ENCODE data around the gene SDHAF3. TPM values are rescaled to one million over a fixed set of nuclear protein-coding genes. Genes with fewer than 3 reads are reported as not detected.

SDHAF3 gene
- total and polyA plus RNA-seq, 10 of the 15 experiments (the other 5 are each of a cell fraction or from before 2014, with no cell fraction given), result 24.3 to 124 (median 63.5) TPM

GRCh38 chr7:97133159-97133558, 15.7 kb downstream of the SDHAF3 start (continued):
- TF ChIP-seq SKIL (IDR thresholded peaks at IDR 0.05; ENCODE audit: low read depth, poor library complexity, severe bottlenecking) (no peak), ZNF592 (IDR thresholded peaks at IDR 0.05) (no peak), ZBTB33 (IDR thresholded peaks at IDR 0.05) (no peak)

GRCh38 chr7:97138830-97139229, 21.3 kb downstream of the SDHAF3 start:
- Histone ChIP-seq H3K9ac (ENCODE audit: control insufficient read depth, insufficient read depth, low read length) (no peak overlapping the region), H3K9me3 (replicated peaks; ENCODE audit: control insufficient read depth, insufficient read depth, low read length) (peaks cover 10% of the 10 kb centered on the region; the same call in 2 of the 3 replicates), H4K20me1 (ENCODE audit: control insufficient read depth, insufficient read depth) (no peaks in the 10 kb centered on the region), H3K79me2 (ENCODE audit: control insufficient read depth, insufficient read depth, low read length) (no peaks in the 10 kb centered on the region), H3K27me3 (replicated peaks in 1 of 2; ENCODE audit: control insufficient read depth in 2 of 2, insufficient read depth in 2 of 2, low read length in 1 of 2) (no peaks in the 10 kb centered on the region), H3K36me3 (ENCODE audit: control insufficient read depth in 2 of 2, insufficient read depth in 2 of 2, low read length in 1 of 2) (peaks cover 0 to 6% of the 10 kb centered on the region in 2 experiments; a peak in 2 of 4 replicates), H3K27ac (ENCODE audit: control insufficient read depth, insufficient read depth) (no peak overlapping the region), H2AFZ (ENCODE audit: control insufficient read depth, low read depth, low read length) (no peak overlapping the region), H3K4me1 (ENCODE audit: control insufficient read depth, insufficient read depth, low read length) (no peaks in the 10 kb centered on the region), H3K4me3 (no peak overlapping the region), H3K4me2 (ENCODE audit: control insufficient read depth, insufficient read depth) (no peak overlapping the region)
- no TSS peak for BruUV-seq (replicated peaks)
- FAIRE-seq (no peak), DNase-seq (ENCODE audit: low read depth, low spot score) (no peak), ATAC-seq (no peak)
- ChIA-PET SMC1A (ENCODE audit: uncharacterized antibody, unreplicated experiment) (no interaction called here), CTCF (no interaction called here), POLR2A (no interaction called here), RAD21 (ENCODE audit: unreplicated experiment) (no interaction called here)
- WGBS (ENCODE audit: insufficient coverage, insufficient replicate concordance, low lambda C conversion rate, missing lambda C conversion rate), result 96% methylated on average over 8 of the region's 8 CpGs
- in situ Hi-C loops (cut with MboI) (no loop called here), intact Hi-C loops (cut with micrococcal nuclease; ENCODE audit: unreplicated experiment) (no loop called here)
- TF ChIP-seq REST (IDR thresholded peaks at IDR 0.05; ENCODE audit: low read depth, low read length) (no peak), MTA2 (IDR thresholded peaks at IDR 0.05; ENCODE audit: low read depth) (no peak), ATF2 (IDR thresholded peaks at IDR 0.05; ENCODE audit: low read length) (no peak)

Data from GM12878 (cell line).